Neural progenitor cell (in vitro differentiated cells): ENCODE results near the gene CCDC196. TPM values are rescaled to one million over a fixed set of nuclear protein-coding genes. Genes with fewer than 3 reads are reported as not detected.

Source experiments
- DNase-seq: peaks from one replicate; pipeline ENCODE4 v3.0.0-alpha.2; 2016; ENCODE audit warnings: low spot score
- H2AFZ ChIP-seq: fragments of 200-600 bp; sonication (generic); replicated peaks from 2 replicates; pipeline ENCODE4 v1.6.1; 2016; ENCODE audit warnings: antibody characterized with exemption
- H3F3A ChIP-seq: fragments of 200-600 bp; sonication (generic); 2 replicates; pipeline ENCODE4 v1.6.1; 2016; ENCODE audit warnings: antibody characterized with exemption, low read depth
- H3K27ac ChIP-seq: fragments of 200-600 bp; sonication (generic); 2 replicates; pipeline ENCODE4 v1.5.1; 2016; ENCODE audit warnings: mild to moderate bottlenecking
- H3K27me3 ChIP-seq: fragments of 200-600 bp; sonication (generic); 2 replicates; pipeline ENCODE4 v1.6.1; 2016; ENCODE audit warnings: mild to moderate bottlenecking, moderate library complexity
- H3K36me3 ChIP-seq: fragments of 200-600 bp; sonication (generic); 2 replicates; pipeline ENCODE4 v1.5.1; 2016
- H3K4me1 ChIP-seq: fragments of 200-600 bp; sonication (generic); 2 replicates; pipeline ENCODE4 v1.6.1; 2016; ENCODE audit warnings: mixed run types
- H3K4me2 ChIP-seq: fragments of 200-600 bp; sonication (generic); 2 replicates; pipeline ENCODE4 v1.6.1; 2016
- H3K4me3 ChIP-seq: fragments of 200-600 bp; sonication (generic); 2 replicates; pipeline ENCODE4 v1.5.1; 2016
- H3K79me2 ChIP-seq: fragments of 200-600 bp; sonication (generic); 2 replicates; pipeline ENCODE4 v1.6.1; 2016; ENCODE audit warnings: low read depth
- H3K9ac ChIP-seq: fragments of 200-600 bp; sonication (generic); 2 replicates; pipeline ENCODE4 v1.6.1; 2016
- H3K9me3 ChIP-seq: fragments of 200-600 bp; sonication (generic); 2 replicates; pipeline ENCODE4 v1.5.1; 2016; ENCODE audit warnings: low read depth
- H4K20me1 ChIP-seq: fragments of 200-600 bp; sonication (generic); 2 replicates; pipeline ENCODE4 v1.6.1; 2016; ENCODE audit warnings: low read depth
- H3K27ac Mint-ChIP-seq: 3 replicates; pipeline ENCODE4 v1.8.0; 2021; ENCODE audit warnings: mixed read lengths
- H3K27me3 Mint-ChIP-seq: 2 replicates; pipeline ENCODE4 v1.8.0; 2022; ENCODE audit warnings: low read depth, mild to moderate bottlenecking, inconsistent platforms, moderate library complexity, mixed read lengths; ENCODE audit not compliant: insufficient read depth
- H3K36me3 Mint-ChIP-seq: 3 replicates; pipeline ENCODE4 v1.8.0; 2021; ENCODE audit warnings: mixed read lengths
- H3K4me1 Mint-ChIP-seq: 3 replicates; pipeline ENCODE4 v1.8.0; 2021; ENCODE audit warnings: mixed read lengths
- H3K4me3 Mint-ChIP-seq: 3 replicates; pipeline ENCODE4 v1.8.0; 2021; ENCODE audit warnings: mild to moderate bottlenecking, moderate library complexity, mixed read lengths
- H3K9me3 Mint-ChIP-seq: 3 replicates; pipeline ENCODE4 v1.8.0; 2020; ENCODE audit warnings: mixed read lengths
- EZH2 ChIP-seq: fragments of 200-600 bp; sonication (generic); IDR thresholded peaks from 2 replicates; pipeline ENCODE4 v1.6.1; 2017; ENCODE audit warnings: antibody characterized with exemption, mild to moderate bottlenecking, moderate library complexity
- EZH2phosphoT487 ChIP-seq: fragments of 200-600 bp; sonication (generic); IDR thresholded peaks from 2 replicates; pipeline ENCODE4 v1.6.1; 2017; ENCODE audit warnings: antibody characterized with exemption
- total RNA-seq: library from RNA; depleted of rRNA; stranded (reverse); fragments of >200 nt; gene quantifications from 2 replicates; pipeline ENCODE4 v1.2.3, GENCODE V29; 2015; ENCODE audit warnings: low replicate concordance
- TF ChIP-seq, protein P1 (sequence below): fragments of 200-600 bp; sonication (generic); IDR thresholded peaks from 2 replicates; pipeline ENCODE4 v1.5.1; 2017; ENCODE audit warnings: antibody characterized with exemption, mild to moderate bottlenecking

Gene CCDC196
- total RNA-seq, 1 donor from 2014 or later = not detected

DNA sequence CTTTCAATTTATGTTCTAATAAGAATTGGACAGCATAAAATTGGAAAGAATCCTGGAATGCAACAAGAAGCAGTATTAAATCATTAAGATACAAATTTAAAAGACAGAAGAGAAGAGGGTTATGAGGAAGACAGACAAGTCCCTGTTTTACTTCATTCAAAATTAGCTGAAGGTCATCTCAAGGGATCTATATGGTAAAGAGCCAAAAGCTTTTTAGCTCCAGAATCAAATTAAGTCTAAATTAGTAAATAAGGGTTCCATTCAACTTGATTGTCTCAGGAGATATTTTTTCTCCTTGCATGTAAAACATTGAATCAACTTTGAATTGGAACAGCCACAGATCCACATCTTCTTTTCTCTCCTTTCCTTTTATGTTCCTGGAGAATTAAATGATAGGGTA is 7.6 kb downstream of the CCDC196 start:
- H2AFZ ChIP-seq = no peak overlapping the region
- no peaks in the 10 kb centered on the region for H4K20me1 ChIP-seq
- H3K27ac ChIP-seq = no peak overlapping the region
- no peaks in the 10 kb centered on the region for H3F3A ChIP-seq
- H3K27ac Mint-ChIP-seq = no peak overlapping the region
- DNase-seq = no peak
- no peaks in the 10 kb centered on the region for H3K4me1 ChIP-seq
- no peaks in the 10 kb centered on the region for H3K27me3 Mint-ChIP-seq
- peaks cover 3% of the 10 kb centered on the region for H3K4me1 Mint-ChIP-seq
- no peaks in the 10 kb centered on the region for H3K36me3 ChIP-seq
- H3K9me3 Mint-ChIP-seq = no peaks in the 10 kb centered on the region
- TF ChIP-seq EZH2 = no peak
- TF ChIP-seq, protein P1, sequence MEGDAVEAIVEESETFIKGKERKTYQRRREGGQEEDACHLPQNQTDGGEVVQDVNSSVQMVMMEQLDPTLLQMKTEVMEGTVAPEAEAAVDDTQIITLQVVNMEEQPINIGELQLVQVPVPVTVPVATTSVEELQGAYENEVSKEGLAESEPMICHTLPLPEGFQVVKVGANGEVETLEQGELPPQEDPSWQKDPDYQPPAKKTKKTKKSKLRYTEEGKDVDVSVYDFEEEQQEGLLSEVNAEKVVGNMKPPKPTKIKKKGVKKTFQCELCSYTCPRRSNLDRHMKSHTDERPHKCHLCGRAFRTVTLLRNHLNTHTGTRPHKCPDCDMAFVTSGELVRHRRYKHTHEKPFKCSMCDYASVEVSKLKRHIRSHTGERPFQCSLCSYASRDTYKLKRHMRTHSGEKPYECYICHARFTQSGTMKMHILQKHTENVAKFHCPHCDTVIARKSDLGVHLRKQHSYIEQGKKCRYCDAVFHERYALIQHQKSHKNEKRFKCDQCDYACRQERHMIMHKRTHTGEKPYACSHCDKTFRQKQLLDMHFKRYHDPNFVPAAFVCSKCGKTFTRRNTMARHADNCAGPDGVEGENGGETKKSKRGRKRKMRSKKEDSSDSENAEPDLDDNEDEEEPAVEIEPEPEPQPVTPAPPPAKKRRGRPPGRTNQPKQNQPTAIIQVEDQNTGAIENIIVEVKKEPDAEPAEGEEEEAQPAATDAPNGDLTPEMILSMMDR = no peak
- TF ChIP-seq EZH2phosphoT487 = no peak
- H3K4me2 ChIP-seq = no peak overlapping the region
- no peaks in the 10 kb centered on the region for H3K79me2 ChIP-seq
- no peaks in the 10 kb centered on the region for H3K9me3 ChIP-seq
- no peak overlapping the region for H3K4me3 Mint-ChIP-seq
- no peaks in the 10 kb centered on the region for H3K27me3 ChIP-seq
- H3K4me3 ChIP-seq = no peak overlapping the region
- no peaks in the 10 kb centered on the region for H3K36me3 Mint-ChIP-seq
- no peak overlapping the region for H3K9ac ChIP-seq

DNA sequence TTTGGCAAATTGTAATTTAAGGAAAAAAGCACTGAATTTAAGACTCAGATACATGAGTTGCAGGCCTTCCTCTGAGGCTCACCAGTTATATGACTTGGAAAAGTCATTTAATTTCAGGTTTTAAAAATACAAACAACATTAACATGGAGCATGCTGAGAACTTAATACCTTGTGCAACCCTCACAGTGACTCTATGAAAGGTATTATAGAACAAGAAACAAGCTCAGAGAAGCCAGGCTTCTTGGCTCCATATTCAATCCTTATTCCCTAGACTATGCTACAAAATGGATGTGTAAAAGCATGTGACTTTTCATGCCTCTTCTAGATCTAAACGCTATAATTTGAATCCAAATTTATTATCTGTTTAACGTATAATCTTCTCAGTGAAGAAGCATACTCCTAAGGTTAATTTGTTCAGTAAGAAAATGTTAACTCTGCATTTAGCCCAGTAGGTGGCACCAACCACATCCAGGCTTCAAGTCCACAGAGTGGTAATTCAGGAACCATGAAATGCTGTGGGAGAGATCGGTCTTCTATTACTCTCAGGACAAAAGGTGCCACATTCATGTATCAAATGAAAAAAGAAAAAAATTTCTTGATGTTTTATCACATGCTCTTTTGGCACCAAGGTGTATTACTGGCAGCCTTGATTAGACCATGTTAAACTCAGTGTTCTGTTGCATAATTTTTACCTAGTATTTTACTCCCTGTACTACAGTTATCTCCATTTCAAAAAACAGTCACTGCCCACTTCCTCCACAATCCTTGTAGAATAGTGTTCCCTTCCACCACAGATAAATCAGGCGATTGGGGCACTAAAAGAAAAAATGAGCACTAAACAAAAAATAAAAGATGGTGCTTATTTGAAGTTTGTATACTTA is 9.3 kb downstream of the CCDC196 start:
- Histone ChIP-seq H3K79me2 (no peaks in the 10 kb centered on the region), H4K20me1 (no peaks in the 10 kb centered on the region), H3K27me3 (no peaks in the 10 kb centered on the region), H3F3A (no peaks in the 10 kb centered on the region), H3K27ac (no peak overlapping the region), H3K4me1 (no peaks in the 10 kb centered on the region), H3K4me3 (no peak overlapping the region), H3K9ac (no peak overlapping the region), H3K9me3 (no peaks in the 10 kb centered on the region), H3K4me2 (no peak overlapping the region), H2AFZ (peak overlapping the region; percentile 77), H3K36me3 (no peaks in the 10 kb centered on the region)
- Mint-ChIP-seq H3K9me3 (no peaks in the 10 kb centered on the region), H3K27me3 (no peaks in the 10 kb centered on the region), H3K27ac (no peak overlapping the region), H3K36me3 (no peaks in the 10 kb centered on the region), H3K4me1 (peaks cover 3% of the 10 kb centered on the region), H3K4me3 (no peak overlapping the region)
- DNase-seq = peak; percentile 62
- TF ChIP-seq EZH2phosphoT487 (no peak), EZH2 (no peak)
- TF ChIP-seq, protein P1 = peak; percentile 81

DNA sequence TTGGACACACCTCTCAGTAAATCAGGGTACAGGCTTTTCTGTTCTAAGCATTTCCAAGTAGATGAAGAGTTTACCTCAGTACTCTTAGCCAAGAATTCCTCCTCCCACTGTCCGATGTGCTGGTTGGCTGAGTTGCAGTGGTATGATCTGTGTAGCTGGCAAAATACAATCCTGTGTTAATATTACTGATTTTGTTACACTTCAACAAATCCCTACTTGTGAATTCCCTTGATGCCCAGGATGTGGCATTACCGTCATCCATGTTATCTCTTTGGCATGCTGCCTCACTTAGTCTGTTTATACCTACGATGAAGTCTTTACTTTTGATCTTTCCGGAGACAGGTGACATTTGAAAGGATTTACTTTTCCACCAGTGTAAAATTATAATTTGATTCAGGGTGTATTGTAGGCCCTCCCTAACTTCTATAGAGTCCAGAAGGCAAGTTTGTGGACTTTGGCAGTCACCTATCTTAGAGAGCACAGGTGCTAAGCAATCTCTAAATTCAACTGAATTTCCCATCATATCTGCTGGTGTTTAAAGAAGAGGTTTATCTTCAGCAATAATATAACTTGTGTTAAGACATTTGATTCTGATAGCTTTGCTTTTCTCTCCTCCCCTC is 10.1 kb downstream of the CCDC196 start:
- H3K4me1 ChIP-seq = no peaks in the 10 kb centered on the region
- H3K9me3 ChIP-seq = no peaks in the 10 kb centered on the region
- no peak for DNase-seq
- Mint-ChIP-seq H3K9me3 (no peaks in the 10 kb centered on the region), H3K27me3 (no peaks in the 10 kb centered on the region), H3K4me1 (peaks cover 3% of the 10 kb centered on the region), H3K36me3 (no peaks in the 10 kb centered on the region), H3K4me3 (no peak overlapping the region), H3K27ac (no peak overlapping the region)
- H3K27ac ChIP-seq = no peak overlapping the region
- H3K36me3 ChIP-seq = no peaks in the 10 kb centered on the region
- TF ChIP-seq EZH2phosphoT487 (no peak), EZH2 (no peak)
- TF ChIP-seq, protein P1 = no peak
- no peak overlapping the region for H3K9ac ChIP-seq
- H3K27me3 ChIP-seq = no peaks in the 10 kb centered on the region
- no peaks in the 10 kb centered on the region for H3F3A ChIP-seq
- H4K20me1 ChIP-seq = no peaks in the 10 kb centered on the region
- H3K4me2 ChIP-seq = no peak overlapping the region
- H3K4me3 ChIP-seq = no peak overlapping the region
- H3K79me2 ChIP-seq = no peaks in the 10 kb centered on the region
- H2AFZ ChIP-seq = no peak overlapping the region
